GF-D8 (cell line): ENCODE measurements around the gene ARRB1.
"Not testable (repeated sequence)": the region's sequence is repeated elsewhere in the genome, so short reads cannot be mapped to it uniquely, and the experiment has no call there.

Experiments
- DNase-seq: peaks from one replicate; lab custom pipeline; 2025; lab: John Stamatoyannopoulos, UW

The ARRB1 gene

DNA sequence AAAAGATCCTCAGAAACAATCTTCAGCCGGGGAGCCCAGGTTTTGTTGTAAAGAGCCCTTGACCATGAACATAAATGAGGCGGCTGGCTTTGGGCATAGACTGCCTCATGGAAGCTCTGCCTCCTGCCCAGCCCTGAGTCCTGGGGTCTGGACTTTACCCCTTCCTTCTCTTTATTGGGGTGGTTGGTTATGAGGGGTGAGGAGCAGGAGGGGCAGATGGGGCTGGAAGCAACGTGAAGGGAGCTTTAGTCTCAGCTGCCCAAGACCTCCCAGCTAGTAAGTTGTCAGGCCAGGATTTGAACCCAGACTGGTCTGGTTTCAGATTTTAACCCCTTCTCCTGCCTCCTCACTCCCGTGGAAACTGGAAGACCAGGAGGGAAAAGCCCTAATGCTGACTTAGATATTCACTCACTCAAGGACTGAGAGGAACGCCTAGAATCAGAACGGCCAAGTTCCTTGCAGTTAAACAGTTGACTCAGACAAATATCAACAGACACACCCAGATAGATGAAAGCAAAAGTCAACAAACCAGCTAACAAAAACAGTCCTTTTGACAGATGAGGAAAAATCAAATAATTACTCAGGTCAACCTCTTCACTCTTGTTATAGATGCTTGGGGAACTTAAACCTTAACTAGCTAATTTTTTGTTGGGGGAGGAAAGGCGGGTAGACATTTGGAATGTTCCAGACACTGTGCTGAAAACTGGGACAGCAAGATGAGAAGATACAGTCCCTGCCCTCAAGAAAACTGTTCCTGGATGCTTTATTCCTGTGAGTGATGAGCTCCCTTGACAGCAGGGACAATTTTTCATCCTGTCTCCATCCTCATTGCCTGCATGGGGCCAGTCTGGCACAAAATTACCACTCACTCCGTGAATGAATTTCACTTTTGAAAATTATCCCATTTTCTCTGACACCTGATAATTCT, 20.8 kb upstream of the ARRB1 start:
- no peak for DNase-seq

DNA sequence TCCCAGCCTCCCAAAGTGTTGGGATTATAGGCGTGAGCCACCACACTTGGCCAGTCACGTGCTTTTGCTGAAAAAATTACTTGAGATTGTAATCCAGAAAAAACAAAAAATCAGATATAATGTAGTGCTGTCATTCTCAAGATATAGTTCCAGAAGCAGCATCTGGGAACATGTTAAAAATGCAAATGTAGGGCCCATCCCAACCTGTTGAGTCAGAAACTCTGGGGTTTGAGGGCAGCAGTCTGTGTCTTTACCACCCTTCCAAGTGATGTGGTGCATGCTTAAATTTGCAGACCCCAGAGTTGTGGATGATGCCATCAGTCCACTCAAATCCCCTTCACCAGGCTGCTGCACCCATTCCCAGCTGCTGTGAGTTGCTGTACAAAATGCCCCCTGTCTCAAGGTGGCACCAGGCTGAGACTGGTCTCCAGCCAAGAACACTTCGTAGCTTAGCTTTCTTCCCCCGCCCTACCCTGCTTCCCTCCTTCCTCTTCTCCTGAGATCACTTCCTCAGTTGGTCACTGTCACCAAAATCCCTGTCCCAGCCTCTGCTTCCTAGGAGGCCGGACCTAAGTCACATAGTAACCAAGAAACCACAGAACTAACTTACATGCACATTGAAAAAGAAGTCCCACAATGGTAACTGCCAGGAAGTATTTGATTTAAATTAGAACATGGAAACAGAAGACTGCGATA, 18.2 kb upstream of the ARRB1 start:
- DNase-seq = peak; percentile 94

DNA sequence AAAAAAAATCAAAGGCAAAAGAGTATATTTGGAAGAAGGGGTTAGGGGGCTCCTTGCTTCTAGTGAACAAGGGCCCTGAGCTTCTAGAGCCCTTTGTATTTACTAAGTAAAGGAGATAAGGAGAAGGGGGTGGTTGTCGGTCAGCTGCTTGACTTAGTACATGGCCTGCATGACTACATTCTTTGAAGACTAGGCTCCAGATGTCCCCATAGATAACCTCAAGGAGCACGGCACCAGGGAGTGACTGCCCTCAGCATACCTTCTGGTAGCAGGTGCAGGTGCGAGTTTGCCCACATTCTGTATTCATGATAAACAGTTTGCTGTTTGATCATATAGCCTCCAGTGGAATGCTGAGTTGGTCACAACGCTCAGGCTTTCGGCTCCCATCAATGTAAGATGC, 15.4 kb upstream of the ARRB1 start:
- DNase-seq = not testable (repeated sequence)

DNA sequence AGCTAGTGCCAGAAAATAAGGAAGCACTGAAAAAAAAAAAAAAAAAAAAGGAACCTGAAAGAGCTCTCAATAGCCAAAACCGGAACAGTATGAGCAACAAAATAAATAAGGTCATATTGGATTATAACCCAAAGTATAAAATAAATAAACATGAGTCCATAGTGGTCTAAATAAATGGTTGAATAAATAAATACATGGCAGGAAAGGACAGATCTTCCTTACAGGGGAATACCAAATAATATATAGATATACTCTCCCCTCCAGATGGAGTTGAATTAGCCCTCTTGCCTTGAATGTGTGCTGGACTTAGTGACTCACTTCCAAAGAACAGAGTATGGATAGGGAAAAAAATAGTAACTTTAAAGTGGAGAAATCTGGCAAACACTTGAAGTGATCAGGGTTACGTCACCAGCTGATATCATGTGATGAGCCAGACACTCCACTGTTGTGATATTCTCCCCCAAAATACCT, 14.3 kb upstream of the ARRB1 start:
- DNase-seq = peak; percentile 71

- DNase-seq = not testable (repeated sequence)
These were observed 10.8 kb upstream of the ARRB1 start for GRCh38 chr11:75362285-75362684.

DNA sequence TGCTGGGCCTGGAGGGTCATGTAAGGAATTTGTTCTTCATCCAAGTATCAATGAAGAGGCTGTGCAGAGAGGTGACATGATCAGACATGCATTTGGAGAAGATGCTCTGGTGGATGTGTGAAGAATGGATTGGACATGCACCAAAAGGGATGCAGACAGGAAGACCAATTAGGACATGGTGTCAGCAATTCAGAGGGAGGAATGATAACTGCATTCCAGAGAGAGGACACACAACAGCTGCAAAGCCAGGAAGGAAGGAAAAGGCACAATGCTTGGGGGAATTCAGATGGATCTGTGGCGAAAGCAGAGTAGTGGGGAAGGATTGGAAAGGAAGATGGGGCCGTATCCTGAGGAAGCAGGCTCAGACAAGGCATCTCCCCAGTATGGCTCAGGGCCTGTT, 5.2 kb upstream of the ARRB1 start:
- no peak for DNase-seq

DNA sequence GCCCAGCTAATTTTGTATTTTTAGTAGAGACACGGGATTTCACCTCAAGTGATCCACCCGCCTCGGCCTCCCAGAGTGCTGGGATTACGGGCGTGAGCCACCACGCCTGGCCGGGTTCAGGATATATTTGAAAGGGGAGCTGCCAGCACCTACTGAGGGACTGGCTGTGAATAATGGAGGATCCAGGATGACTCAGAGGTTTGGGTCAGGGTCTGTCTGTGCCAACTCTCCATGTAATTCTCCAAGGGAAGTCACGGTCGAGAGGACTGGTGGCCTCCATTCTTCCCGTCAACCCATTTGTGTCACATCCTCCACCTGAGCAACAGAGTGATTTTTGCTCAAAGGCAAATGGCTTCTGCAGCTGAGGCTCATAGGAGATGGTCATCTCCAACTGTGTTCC, 3.6 kb upstream of the ARRB1 start:
- no peak for DNase-seq

GRCh38 chr11:75352588-75353206, 1.2 kb upstream of the ARRB1 start:
- DNase-seq = no peak

GRCh38 chr11:75351791-75352587, 528 bp upstream of the ARRB1 start:
- peak; percentile 92 for DNase-seq

DNA sequence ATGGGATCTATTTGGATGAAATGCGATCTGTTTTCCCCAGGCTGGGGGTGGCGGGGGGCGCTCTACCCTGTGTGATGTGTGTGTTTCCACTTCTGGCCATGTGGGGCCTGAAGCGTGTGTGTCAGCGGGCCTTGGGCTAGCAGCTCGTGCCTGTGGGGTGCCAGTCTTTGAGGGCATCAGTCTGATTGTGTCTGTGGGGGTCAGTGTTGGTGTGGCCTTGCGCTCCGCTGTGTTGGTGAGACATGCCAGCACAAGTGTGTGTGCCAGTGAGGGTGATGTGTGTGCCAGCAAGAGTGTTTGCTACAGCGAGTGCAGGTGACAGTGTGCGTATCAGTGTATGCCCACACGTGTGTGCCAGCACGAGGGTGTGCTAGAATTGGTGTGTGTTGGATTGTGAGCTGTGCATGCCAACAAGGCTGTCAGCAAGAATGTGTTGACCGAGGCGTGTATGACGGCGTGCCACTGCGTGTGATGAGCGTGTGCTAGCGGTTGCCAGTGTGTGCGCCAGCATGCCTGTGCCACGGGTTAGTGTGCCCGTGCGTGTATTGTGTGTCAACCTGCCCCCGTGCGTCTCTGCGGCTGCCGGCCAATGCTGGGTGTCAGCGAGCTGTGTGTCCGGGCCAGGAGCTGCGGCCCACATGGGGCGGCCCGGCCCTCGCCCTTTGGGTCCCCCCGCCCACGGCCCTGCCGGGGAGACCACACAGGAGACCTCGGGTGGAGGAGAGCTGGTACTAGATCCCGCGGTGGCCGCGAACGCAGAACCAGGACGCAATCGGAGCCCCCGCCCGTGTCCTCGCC, 519 bp downstream of the ARRB1 start:
- no peak for DNase-seq

DNA sequence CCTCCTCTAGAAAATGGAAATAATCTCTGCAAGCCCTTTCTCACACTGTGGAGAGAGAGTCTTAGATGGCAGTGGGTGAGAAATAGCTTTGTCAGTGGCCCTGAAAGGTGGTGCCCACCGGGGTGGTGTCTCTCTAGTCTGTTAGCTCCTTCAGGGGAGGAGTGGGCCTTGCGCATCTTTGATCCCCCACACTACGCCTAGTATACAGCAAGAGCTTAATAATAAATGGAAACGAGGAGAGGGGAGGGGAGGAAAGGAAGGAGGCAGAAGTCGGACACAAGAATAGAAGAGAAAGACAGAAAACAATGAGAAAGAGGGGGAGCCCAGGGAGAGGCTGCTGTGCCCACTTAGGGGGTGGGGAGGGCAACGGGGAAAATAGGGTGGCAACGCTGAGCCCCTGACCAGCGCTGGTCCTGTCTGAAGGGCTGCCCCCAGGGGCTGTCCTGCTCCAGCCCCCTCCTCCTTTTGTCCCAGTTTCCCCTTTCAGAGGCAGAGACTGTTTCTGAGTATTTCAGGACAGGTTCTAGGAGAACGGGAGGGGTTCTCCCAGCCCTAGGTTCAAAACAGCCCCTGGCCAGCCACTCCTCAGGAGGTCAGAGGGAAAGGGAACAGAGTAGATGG, 1.2 kb downstream of the ARRB1 start:
- no peak for DNase-seq

DNA sequence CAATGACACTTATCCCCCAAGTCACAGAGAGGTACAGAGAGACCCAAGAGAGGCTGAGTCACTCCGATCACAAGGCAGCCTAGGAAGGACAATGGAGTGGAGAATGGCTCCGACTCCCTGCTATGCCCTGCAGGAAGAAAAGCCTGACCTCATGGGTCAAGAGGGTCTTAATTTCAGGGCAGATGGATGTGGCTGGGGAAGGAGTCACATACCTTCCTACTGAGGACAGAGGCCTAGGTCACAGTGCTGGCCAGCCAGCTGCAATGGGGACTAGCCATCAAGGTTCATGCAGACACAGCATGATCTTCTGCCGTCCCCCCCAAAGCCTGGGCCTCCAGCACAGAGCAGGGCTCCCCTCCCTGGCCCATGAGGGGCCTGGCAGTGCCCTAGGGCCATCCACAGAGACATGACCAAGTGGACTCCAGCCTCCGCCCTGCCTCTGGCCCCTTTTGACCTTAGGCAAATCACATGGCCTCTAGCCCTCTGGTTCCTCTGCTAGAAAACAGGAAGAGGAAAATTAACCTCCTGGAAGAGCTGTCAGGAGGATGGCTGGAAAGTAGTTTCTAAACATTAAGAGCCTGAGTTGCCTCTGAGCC, 1.8 kb downstream of the ARRB1 start:
- DNase-seq = no peak

DNA sequence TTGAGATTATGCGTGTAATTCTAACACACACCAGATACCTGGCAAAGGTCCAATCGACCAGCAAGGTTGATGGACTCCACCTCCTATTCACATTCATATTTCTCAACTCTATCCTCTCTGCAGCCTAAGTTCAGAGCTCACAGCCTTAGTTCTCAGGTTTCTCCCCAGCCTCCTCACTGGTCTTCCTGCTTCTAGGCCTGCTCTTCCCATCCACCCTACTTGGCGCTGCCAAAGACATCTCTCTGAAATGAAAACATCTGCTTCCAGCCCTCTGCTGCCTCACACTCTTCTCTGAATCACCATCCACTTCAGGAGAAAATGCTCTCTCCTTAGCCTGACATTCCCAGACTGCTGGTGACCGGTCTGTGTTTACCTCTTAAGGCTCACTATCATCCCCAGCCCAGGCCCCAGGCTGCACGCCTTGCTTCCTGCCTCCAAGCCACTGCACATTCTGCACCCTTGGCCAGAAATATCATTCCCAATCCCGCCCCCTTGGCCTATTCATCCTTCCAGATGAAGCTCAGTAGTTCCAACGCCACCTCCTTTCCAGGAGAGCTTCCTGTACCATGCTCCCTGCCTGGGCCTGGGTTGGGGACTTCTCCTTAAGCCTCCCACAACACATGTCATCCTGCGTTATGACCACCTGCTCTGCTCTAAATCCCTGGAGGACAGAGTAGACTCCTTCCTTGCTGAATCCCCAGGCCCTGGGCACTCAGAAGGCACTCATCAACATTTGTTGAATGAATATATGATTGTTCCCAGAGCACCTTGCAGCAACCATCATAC, 3.5 kb downstream of the ARRB1 start:
- no peak for DNase-seq

DNA sequence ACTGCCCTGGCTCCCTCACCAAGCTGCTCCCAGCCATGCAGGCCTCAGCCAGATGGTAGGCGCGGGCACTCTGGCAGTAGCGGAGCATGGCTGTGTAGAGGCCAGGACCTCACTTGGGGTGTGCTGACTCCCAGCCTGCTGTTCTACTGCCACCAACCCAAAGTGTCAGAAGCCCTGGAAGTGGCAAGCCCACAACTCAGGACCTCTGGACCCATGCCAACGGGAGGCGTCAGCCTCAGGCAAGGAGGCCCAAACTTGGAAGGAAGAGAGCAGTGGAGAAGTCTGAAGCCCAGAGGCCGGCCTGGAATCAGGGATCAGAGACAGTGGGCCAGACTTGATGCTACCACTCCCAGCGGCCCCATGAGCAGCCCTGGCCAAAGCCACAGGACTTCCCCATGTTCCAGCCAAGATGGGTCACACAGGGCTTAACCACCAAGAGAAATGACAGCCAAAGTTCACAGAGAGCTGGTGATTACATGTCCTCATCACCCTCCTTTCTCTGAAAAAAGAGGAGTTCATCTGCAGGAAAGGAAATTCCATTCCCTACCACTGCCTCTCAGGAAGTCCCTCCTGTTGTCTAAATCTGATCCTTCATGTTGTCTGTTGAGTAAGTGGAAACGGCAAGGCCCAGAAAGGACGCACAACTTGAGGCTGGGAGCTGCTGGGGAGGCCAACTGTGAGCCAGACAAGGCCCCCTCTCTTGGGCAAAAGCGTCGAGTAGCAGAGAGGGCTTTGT, 4.4 kb downstream of the ARRB1 start:
- DNase-seq = no peak

DNA sequence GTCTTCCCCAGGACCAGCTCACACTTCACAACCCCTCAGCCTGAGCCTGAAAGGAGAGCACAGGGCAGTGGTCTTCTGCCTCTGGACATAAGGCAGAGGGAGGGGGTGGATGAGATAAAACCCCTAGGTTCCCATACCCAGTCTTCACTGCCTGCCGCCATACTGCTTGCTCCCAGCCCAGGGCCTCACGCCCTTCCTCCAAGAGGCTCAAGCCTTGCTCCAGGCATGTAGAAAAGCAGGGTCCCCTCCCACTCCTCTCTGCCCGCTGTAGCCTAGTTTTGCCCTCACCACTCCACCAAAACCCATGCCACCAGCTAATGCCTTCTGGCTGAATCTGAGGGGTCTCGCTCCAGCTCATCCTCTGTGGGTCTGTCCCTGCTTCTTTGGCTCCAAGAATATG, 5.2 kb downstream of the ARRB1 start:
- no peak for DNase-seq

DNA sequence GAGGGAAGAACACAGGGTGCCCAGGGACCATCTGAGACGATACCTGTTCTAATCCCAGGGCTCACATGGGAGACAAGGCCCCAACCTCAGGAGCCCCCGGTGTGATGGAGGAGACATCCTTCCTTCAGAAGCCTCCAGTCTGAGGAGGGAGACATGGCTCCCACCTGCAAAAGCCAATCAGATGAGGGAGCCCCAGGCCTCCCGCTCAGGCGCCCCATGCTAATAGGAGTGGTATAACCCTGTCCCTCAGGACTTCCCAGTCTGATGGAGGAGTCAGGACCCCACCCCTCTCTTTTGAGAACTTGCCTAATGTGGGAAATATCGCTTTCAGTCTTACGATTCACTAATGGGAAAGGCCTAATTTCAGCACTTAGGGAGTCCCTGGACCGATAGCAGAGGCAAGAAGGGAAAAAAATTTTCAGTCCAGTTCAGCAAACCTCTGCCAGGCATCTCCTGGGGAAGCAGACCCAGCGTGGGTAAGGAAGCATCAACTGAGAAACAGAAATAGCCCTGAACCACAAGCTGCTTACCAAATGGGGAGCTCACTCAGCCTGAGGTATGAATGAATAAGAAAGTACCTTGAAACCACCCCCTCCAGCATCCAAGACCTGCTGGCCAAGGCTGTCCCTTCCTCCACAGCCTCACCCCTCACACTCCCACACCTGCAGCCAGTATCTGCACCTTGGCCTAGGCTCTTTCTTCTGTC, 5.9 kb downstream of the ARRB1 start:
- no peak for DNase-seq

GRCh38 chr11:75344761-75345454, 6.6 kb downstream of the ARRB1 start:
- DNase-seq = no peak
